Neuronal stem cell (in vitro differentiated cells): ENCODE data around the gene PLEKHA6.

Source experiments
- DNase-seq: peaks from one replicate; pipeline ENCODE4 v3.0.0-alpha.2; 2013; ENCODE audit warnings: low spot score
- H2AFZ ChIP-seq: one replicate; pipeline ENCODE4 v1.6.1; 2013; ENCODE audit warnings: mild to moderate bottlenecking, low read length, inconsistent platforms
- H2AK5ac ChIP-seq: 2 replicates; pipeline ENCODE4 v1.6.1; 2013; ENCODE audit warnings: low read depth, mild to moderate bottlenecking, inconsistent platforms, low read length, moderate library complexity, mixed read lengths
- H2BK120ac ChIP-seq: 2 replicates; pipeline ENCODE4 v1.6.1; 2013; ENCODE audit warnings: low read depth, mild to moderate bottlenecking, inconsistent platforms, low read length, moderate library complexity, mixed read lengths
- H2BK12ac ChIP-seq: one replicate; pipeline ENCODE4 v1.6.1; 2013; ENCODE audit warnings: low read length, inconsistent platforms
- H2BK15ac ChIP-seq: 2 replicates; pipeline ENCODE4 v1.6.1; 2013; ENCODE audit warnings: mild to moderate bottlenecking, low read length, inconsistent platforms, mixed read lengths
- H2BK5ac ChIP-seq: one replicate; pipeline ENCODE4 v1.6.1; 2013; ENCODE audit warnings: inconsistent platforms, mild to moderate bottlenecking, low read length, moderate library complexity
- H3K14ac ChIP-seq: one replicate; pipeline ENCODE4 v1.6.1; 2013; ENCODE audit warnings: low read length, inconsistent platforms
- H3K18ac ChIP-seq: 2 replicates; pipeline ENCODE4 v1.6.1; 2013; ENCODE audit warnings: low read length, inconsistent platforms
- H3K23ac ChIP-seq: 2 replicates; pipeline ENCODE4 v1.6.1; 2013; ENCODE audit warnings: low read depth, mild to moderate bottlenecking, mixed read lengths, low read length, inconsistent platforms; ENCODE audit not compliant: poor library complexity
- H3K27ac ChIP-seq: replicated peaks from 3 replicates; pipeline ENCODE4 v1.5.1; 2013; ENCODE audit warnings: low read length, inconsistent platforms
- H3K27me3 ChIP-seq, 3 experiments: 2 replicates each; pipeline ENCODE4 v1.6.1; 2013; ENCODE audit warnings: low read length in 3 of 3, mild to moderate bottlenecking in 2 of 3, inconsistent platforms in 1 of 3, low read depth in 1 of 3, mixed read lengths in 1 of 3, moderate library complexity in 1 of 3; ENCODE audit not compliant: control insufficient read depth in 3 of 3, insufficient read depth in 3 of 3
- H3K36me3 ChIP-seq, 2 donors: replicated peaks in 1 of 2; 2 replicates each; pipeline ENCODE4 v1.6.1; 2013; ENCODE audit warnings: low read length in 2 of 2; ENCODE audit not compliant: control insufficient read depth in 2 of 2, insufficient read depth in 2 of 2
- H3K4ac ChIP-seq: 2 replicates; pipeline ENCODE4 v1.6.1; 2013; ENCODE audit warnings: inconsistent platforms, mild to moderate bottlenecking, low read length, moderate library complexity
- H3K4me1 ChIP-seq, 2 donors: 1 replicate in 1 of 2; 2 replicates in 1 of 2; pipeline ENCODE4 v1.6.1; 2013; ENCODE audit warnings: low read length in 2 of 2, low read depth in 1 of 2; ENCODE audit not compliant: control insufficient read depth in 2 of 2, insufficient read depth in 1 of 2
- H3K4me2 ChIP-seq: one replicate; pipeline ENCODE4 v1.6.1; 2013; ENCODE audit warnings: mild to moderate bottlenecking, low read length, inconsistent platforms; ENCODE audit not compliant: insufficient read depth, poor library complexity, severe bottlenecking
- H3K4me3 ChIP-seq, 2 donors: 2 replicates each; pipeline ENCODE4 v1.5.1; 2013; ENCODE audit warnings: low read length in 2 of 2, mild to moderate bottlenecking in 2 of 2, inconsistent platforms in 1 of 2, moderate library complexity in 1 of 2
- H3K79me1 ChIP-seq: one replicate; pipeline ENCODE4 v1.6.1; 2013; ENCODE audit warnings: low read depth, mild to moderate bottlenecking, inconsistent platforms, low read length, moderate library complexity
- H3K9ac ChIP-seq: one replicate; pipeline ENCODE4 v1.6.1; 2013; ENCODE audit warnings: mild to moderate bottlenecking, low read depth, low read length, inconsistent platforms; ENCODE audit not compliant: poor library complexity
- H3K9me3 ChIP-seq, 2 donors: replicated peaks in 1 of 2; 2 replicates each; pipeline versions ENCODE3 to v1.6.1; 2013; ENCODE audit warnings: low read length in 2 of 2, mild to moderate bottlenecking in 2 of 2, inconsistent platforms in 1 of 2, low read depth in 1 of 2, mixed read lengths in 1 of 2, moderate library complexity in 1 of 2; ENCODE audit not compliant: control insufficient read depth in 2 of 2, insufficient read depth in 1 of 2
- H4K8ac ChIP-seq: one replicate; pipeline ENCODE4 v1.6.1; 2013; ENCODE audit warnings: low read depth, mild to moderate bottlenecking, inconsistent platforms, low read length, moderate library complexity
- H4K91ac ChIP-seq: one replicate; pipeline ENCODE4 v1.6.1; 2013; ENCODE audit warnings: low read length, low read depth, mild to moderate bottlenecking, inconsistent platforms; ENCODE audit not compliant: poor library complexity
- WGBS, 2 donors: extraction: QIAGEN DNeasy Blood & Tissue Kit; methylation state at CpG; one replicate each; pipeline ENCODE4 v1.1.7; 2013; ENCODE audit warnings: missing lambda C conversion rate in 2 of 2, mixed read lengths in 1 of 2; ENCODE audit not compliant: insufficient read length in 2 of 2, insufficient replicate concordance in 1 of 2; ENCODE audit errors: extremely low coverage in 2 of 2; 5-methylcytosine and 5-hydroxymethylcytosine counted together

Gene PLEKHA6

GRCh38 chr1:204225841-204226735 lies 133.6 kb downstream of the PLEKHA6 start:
- Histone ChIP-seq H3K27me3 (no peaks in the 10 kb centered on the region), H3K23ac (peak overlapping the region; percentile 40), H2AK5ac (no peak overlapping the region), H3K4ac (no peak overlapping the region), H3K36me3 (peaks cover 0 to 42% of the 10 kb centered on the region in 2 donors), H3K27ac (no peak overlapping the region), H2BK12ac (peak overlapping the region; percentile 36), H2BK5ac (no peak overlapping the region), H2BK120ac (no peak overlapping the region), H3K4me3 (no peak overlapping the region), H3K14ac (no peak overlapping the region), H4K8ac (peak overlapping the region; percentile 77), H3K4me1 (no peaks in the 10 kb centered on the region), H3K9me3 (no peaks in the 10 kb centered on the region), H2BK15ac (no peak overlapping the region), H3K4me2 (no peak overlapping the region), H3K79me1 (no peaks in the 10 kb centered on the region), H3K18ac (peak overlapping the region; percentile 36), H4K91ac (no peak overlapping the region), H3K9ac (peak overlapping the region; percentile 51), H2AFZ (no peak overlapping the region)
- DNase-seq, result no peak
- WGBS, 2 donors, result no CpG with 5 or more reads among the region's 16 CpGs

DNA sequence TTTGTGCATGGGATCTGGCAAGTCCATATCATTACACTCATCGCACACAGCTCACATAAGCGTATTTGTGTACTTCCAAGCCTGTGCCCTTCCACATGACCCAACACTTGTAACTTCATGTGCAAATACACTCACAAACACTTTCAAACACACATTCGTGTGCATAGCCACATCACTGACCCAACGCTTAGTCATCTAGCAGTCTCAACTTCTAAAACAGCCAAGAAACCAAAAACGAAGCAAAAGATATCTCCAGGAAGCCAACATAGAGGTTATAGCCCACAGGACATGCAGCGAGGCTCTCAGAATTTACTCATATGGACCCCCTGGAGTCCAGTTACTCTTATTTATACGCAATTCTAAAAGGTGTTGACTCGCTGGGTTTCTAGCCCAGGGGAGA lies 135.1 kb downstream of the PLEKHA6 start:
- Histone ChIP-seq H3K36me3 (peaks cover 0 to 36% of the 10 kb centered on the region in 2 donors), H3K4me1 (peaks cover 0 to 2% of the 10 kb centered on the region in 2 donors), H3K14ac (no peak overlapping the region), H3K27me3 (no peaks in the 10 kb centered on the region), H3K18ac (no peak overlapping the region), H4K8ac (no peak overlapping the region), H3K79me1 (no peaks in the 10 kb centered on the region), H2AK5ac (no peak overlapping the region), H3K4ac (no peak overlapping the region), H2BK5ac (no peak overlapping the region), H3K9me3 (no peaks in the 10 kb centered on the region), H3K4me2 (no peak overlapping the region), H2BK12ac (no peak overlapping the region), H2BK15ac (no peak overlapping the region), H3K27ac (no peak overlapping the region), H2AFZ (no peak overlapping the region), H2BK120ac (no peak overlapping the region), H4K91ac (no peak overlapping the region), H3K4me3 (no peak overlapping the region), H3K9ac (no peak overlapping the region), H3K23ac (no peak overlapping the region)
- DNase-seq, result no peak
- WGBS, 2 donors, result no CpG with 5 or more reads among the region's 8 CpGs

DNA sequence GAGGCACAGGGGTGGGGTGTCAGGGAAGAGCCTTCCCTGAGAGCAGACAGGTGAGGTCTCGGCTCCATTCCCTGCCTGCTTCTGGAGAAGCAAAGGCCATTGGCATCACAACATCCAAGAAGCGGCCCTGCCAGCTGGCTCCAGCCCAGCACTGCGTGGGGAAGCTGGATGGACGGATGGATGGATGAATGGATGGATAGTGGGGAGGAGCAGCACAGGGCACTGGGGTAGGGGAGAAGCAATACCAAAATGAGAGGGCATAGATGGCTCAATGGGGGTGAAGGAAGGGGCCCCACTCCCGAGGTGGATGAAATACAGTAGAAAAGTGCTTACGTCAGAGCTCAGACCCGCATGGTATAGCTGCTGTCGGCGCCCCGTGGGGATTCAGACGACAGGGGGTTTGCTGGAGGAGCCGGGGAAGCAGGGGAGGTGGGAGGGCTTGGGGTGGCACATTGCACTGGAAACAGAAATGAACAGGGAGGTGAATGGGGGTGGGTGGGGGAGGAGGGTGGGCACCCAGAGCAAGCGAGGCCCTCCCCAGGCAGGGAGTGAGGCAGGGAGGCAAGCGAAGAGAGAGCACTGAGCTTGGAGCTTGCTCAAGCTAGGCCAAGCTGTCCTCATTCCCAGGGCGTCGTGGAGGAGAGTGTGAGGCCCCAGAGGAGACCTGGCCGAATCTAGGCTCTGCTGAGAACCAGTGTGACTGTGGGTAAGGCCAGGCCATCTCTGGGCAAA lies 136.4 kb downstream of the PLEKHA6 start:
- no peak overlapping the region for H2BK120ac ChIP-seq
- H2AK5ac ChIP-seq, result no peak overlapping the region
- no peaks in the 10 kb centered on the region for H3K79me1 ChIP-seq
- no CpG with 5 or more reads among the region's 17 CpGs for WGBS, 2 donors
- H4K91ac ChIP-seq, result no peak overlapping the region
- no peak overlapping the region for H3K27ac ChIP-seq
- no peak overlapping the region for H3K18ac ChIP-seq
- H3K4me2 ChIP-seq, result no peak overlapping the region
- H3K4me3 ChIP-seq, result no peak overlapping the region
- no peak for DNase-seq
- no peak overlapping the region for H2BK15ac ChIP-seq
- peaks cover 0 to 2% of the 10 kb centered on the region in 2 donors for H3K4me1 ChIP-seq
- H3K14ac ChIP-seq, result no peak overlapping the region
- no peak overlapping the region for H2BK5ac ChIP-seq
- H3K23ac ChIP-seq, result no peak overlapping the region
- H3K9ac ChIP-seq, result no peak overlapping the region
- H3K9me3 ChIP-seq, result no peaks in the 10 kb centered on the region
- H2AFZ ChIP-seq, result no peak overlapping the region
- no peak overlapping the region for H2BK12ac ChIP-seq
- H3K36me3 ChIP-seq, result peaks cover 0 to 28% of the 10 kb centered on the region in 2 donors
- H3K4ac ChIP-seq, result no peak overlapping the region
- H3K27me3 ChIP-seq, result no peaks in the 10 kb centered on the region
- H4K8ac ChIP-seq, result no peak overlapping the region

- no peak overlapping the region for H3K9ac ChIP-seq
- no peaks in the 10 kb centered on the region for H3K9me3 ChIP-seq
- DNase-seq, result no peak
- H3K27me3 ChIP-seq, result no peaks in the 10 kb centered on the region
- no peak overlapping the region for H3K18ac ChIP-seq
- no peak overlapping the region for H3K4ac ChIP-seq
- H2BK120ac ChIP-seq, result no peak overlapping the region
- no peak overlapping the region for H2BK5ac ChIP-seq
- peaks cover 0 to 23% of the 10 kb centered on the region in 2 donors for H3K36me3 ChIP-seq
- WGBS, 2 donors, result no CpG with 5 or more reads among the region's 3 CpGs
- no peak overlapping the region for H2BK15ac ChIP-seq
- H3K4me2 ChIP-seq, result no peak overlapping the region
- no peak overlapping the region for H3K4me3 ChIP-seq
- H4K8ac ChIP-seq, result no peak overlapping the region
- H3K27ac ChIP-seq, result no peak overlapping the region
- peaks cover 0 to 2% of the 10 kb centered on the region in 2 donors for H3K4me1 ChIP-seq
- no peaks in the 10 kb centered on the region for H3K79me1 ChIP-seq
- H4K91ac ChIP-seq, result no peak overlapping the region
- H2AFZ ChIP-seq, result no peak overlapping the region
- no peak overlapping the region for H2BK12ac ChIP-seq
- no peak overlapping the region for H3K14ac ChIP-seq
- H3K23ac ChIP-seq, result no peak overlapping the region
- H2AK5ac ChIP-seq, result no peak overlapping the region
These were observed 137.0 kb downstream of the PLEKHA6 start for GRCh38 chr1:204222764-204223055.
